Transverse colon (tissue), 4 donors: ENCODE measurements around the gene HAUS5. TPM values are rescaled to one million over a fixed set of nuclear protein-coding genes. Genes with fewer than 3 reads are reported as not detected.

Experiments
- DNase-seq: peaks from one replicate; pipeline ENCODE4 v3.0.0-alpha.2; 2019
- H3K27ac ChIP-seq, 4 donors: fragments of 200-600 bp; sonication (generic); 2 replicates each; pipeline ENCODE4 v1.5.1; 2016 to 2018; ENCODE audit warnings: inconsistent platforms in 4 of 4
- H3K27me3 ChIP-seq: fragments of 200-600 bp; sonication (generic); 2 replicates; pipeline ENCODE4 v1.5.1; 2017; ENCODE audit warnings: inconsistent platforms
- H3K36me3 ChIP-seq, 4 donors: fragments of 200-600 bp; sonication (generic); 2 replicates each; pipeline ENCODE4 v1.5.1; 2017 to 2019; ENCODE audit warnings: inconsistent platforms in 4 of 4
- H3K4me1 ChIP-seq, 4 donors: fragments of 200-600 bp; sonication (generic); 2 replicates each; pipeline ENCODE4 v1.5.1; 2017 to 2020; ENCODE audit warnings: inconsistent platforms in 4 of 4
- H3K4me3 ChIP-seq, 4 donors: fragments of 200-600 bp; sonication (generic); 1 replicate in 1 of 4; 2 replicates in 3 of 4; pipeline versions ENCODE4 v1.5.1 to v1.6.1; 2017 to 2019; ENCODE audit warnings: inconsistent platforms in 4 of 4
- H3K9me3 ChIP-seq, 2 donors: fragments of 200-600 bp; sonication (generic); 2 replicates each; pipeline ENCODE4 v1.5.1; 2017 to 2019; ENCODE audit warnings: inconsistent platforms in 2 of 2
- CTCF ChIP-seq, 5 experiments: fragments of 200-600 bp in 3 of 5; fragments of 450-650 bp in 2 of 5; sonication (generic) in 3 of 5; IDR thresholded peaks; 1 replicate in 2 of 5; 2 replicates in 3 of 5; pipeline ENCODE4 v1.5.1; 2016 to 2017; ENCODE audit warnings: antibody characterized with exemption in 5 of 5, inconsistent platforms in 3 of 5, mild to moderate bottlenecking in 2 of 5, moderate library complexity in 1 of 5
- POLR2AphosphoS5 ChIP-seq, 3 donors: sonication (generic); formaldehyde crosslinking; IDR thresholded peaks; one replicate each; pipeline ENCODE4 v1.6.1; 2016; ENCODE audit warnings: antibody characterized with exemption in 3 of 3
- WGBS, 2 donors: methylation state at CpG; one replicate each; pipeline ENCODE4 v1.1.5; 2018; ENCODE audit warnings: low coverage in 1 of 2; 5-methylcytosine and 5-hydroxymethylcytosine counted together
- in situ Hi-C, 4 donors: fragments of 200-750 bp; cut with MboI; loops; one replicate each; pipeline versions ENCODE4 v1.15.0 to v1.15.1; 2017; ENCODE audit warnings: low sequenced_read_pairs in 3 of 4, low pct_ligation_motif_present in 1 of 4, low pct_unique_long_range_greater_than_20kb in 1 of 4
- intact Hi-C: fragments of 100-400 bp; cut with DNase I; formaldehyde crosslinking; loops from one replicate; pipeline ENCODE4 v1.15.1; 2023; ENCODE audit warnings: low total_unique reads
- total RNA-seq, 4 donors: library from RNA; depleted of rRNA; stranded (reverse); fragments of >200 nt; gene quantifications; one replicate each; pipeline ENCODE4 v1.1.0, GENCODE V29; 2016

HAUS5 gene
- total RNA-seq, 4 donors from 2014 or later: 3.7 to 6.6 (median 5.2) TPM

GRCh38 chr19:35673121-35673804, 60.7 kb downstream of the HAUS5 start:
- in situ Hi-C loops: no loop called here
- TF ChIP-seq CTCF (IDR thresholded peaks at IDR 0.05) (no peak), POLR2AphosphoS5 (IDR thresholded peaks at IDR 0.05) (no peak)
- Histone ChIP-seq H3K9me3 (no peaks in the 10 kb centered on the region), H3K27ac (no peak overlapping the region), H3K4me3 (peak overlapping the region in 1 of 4 donors; percentile 39), H3K4me1 (peaks cover 0 to 9% (median 4%) of the 10 kb centered on the region in 4 donors), H3K36me3 (no peaks in the 10 kb centered on the region), H3K27me3 (peaks cover 39% of the 10 kb centered on the region)
- WGBS, 2 donors: 4% methylated on average over 38 of the region's 39 CpGs; no CpG with 5 or more reads in 1 of the 2 donors
- DNase-seq: peak; percentile 35
- intact Hi-C loops: no loop called here

Other genes starting within 250 kb of the HAUS5 start
- gene GPR42, start 241.7 kb upstream of the HAUS5 start, total RNA-seq: not detected
- gene FFAR2, start 164.5 kb upstream of the HAUS5 start, total RNA-seq: 1 to 10 TPM in 1 of 4 donors, under 1 TPM in 1, not detected in 2; 0.32 to 2.2 TPM
- not detected for gene KRTDAP, start 122.3 kb upstream of the HAUS5 start, total RNA-seq
- 10 to 100 TPM in 2 of 4 donors, 1 to 10 TPM in 2; 2.7 to 18.1 (median 10.0) TPM for gene DMKN, start 99.1 kb upstream of the HAUS5 start, total RNA-seq
- not detected for gene SBSN, start 84.4 kb upstream of the HAUS5 start, total RNA-seq
- gene GAPDHS, start 79.3 kb upstream of the HAUS5 start, total RNA-seq: not detected
- gene TMEM147, start 67.1 kb upstream of the HAUS5 start, total RNA-seq: 10 to 100 TPM; 29.5 to 77.0 (median 54.0) TPM
- gene ATP4A, start 49.1 kb upstream of the HAUS5 start, total RNA-seq: not detected
- not detected for gene PMIS2, start 26.6 kb upstream of the HAUS5 start, total RNA-seq
- 100 to 1,000 TPM in 1 of 4 donors, 10 to 100 TPM in 3; 53.1 to 107 (median 62.5) TPM for gene RBM42, start 16.3 kb downstream of the HAUS5 start, total RNA-seq
- gene ETV2, start 29.0 kb downstream of the HAUS5 start, total RNA-seq: 10 to 100 TPM in 1 of 4 donors, 1 to 10 TPM in 2, not detected in 1; 1.1 to 35.2 (median 3.5) TPM
- 1,000 to 10,000 TPM in 1 of 4 donors, 100 to 1,000 TPM in 3; 368 to 1,320 (median 628) TPM for gene COX6B1, start 35.6 kb downstream of the HAUS5 start, total RNA-seq
- not detected for gene UPK1A, start 53.8 kb downstream of the HAUS5 start, total RNA-seq
- gene ZBTB32, start 91.8 kb downstream of the HAUS5 start, total RNA-seq: not detected
- gene KMT2B, start 105.3 kb downstream of the HAUS5 start, total RNA-seq: 10 to 100 TPM; 31.8 to 63.9 (median 50.7) TPM
- gene IGFLR1, start 129.7 kb downstream of the HAUS5 start, total RNA-seq: 1 to 10 TPM in 3 of 4 donors, under 1 TPM in 1; 0.40 to 7.3 (median 6.0) TPM
- gene U2AF1L4, start 132.7 kb downstream of the HAUS5 start, total RNA-seq: 100 to 1,000 TPM in 1 of 4 donors, 10 to 100 TPM in 3; 34.8 to 122 (median 44.9) TPM
- 10 to 100 TPM in 3 of 4 donors, 1 to 10 TPM in 1; 6.6 to 80.0 (median 56.8) TPM for gene PSENEN, start 132.9 kb downstream of the HAUS5 start, total RNA-seq
- 10 to 100 TPM; 10.5 to 41.1 (median 15.8) TPM for gene LIN37, start 135.8 kb downstream of the HAUS5 start, total RNA-seq
- gene HSPB6, start 144.3 kb downstream of the HAUS5 start, total RNA-seq: 100 to 1,000 TPM in 1 of 4 donors, 10 to 100 TPM in 3; 22.3 to 185 (median 43.9) TPM
- gene PROSER3, start 145.4 kb downstream of the HAUS5 start, total RNA-seq: 10 to 100 TPM in 2 of 4 donors, 1 to 10 TPM in 2; 9.2 to 42.8 (median 24.6) TPM
- gene ARHGAP33, start 162.8 kb downstream of the HAUS5 start, total RNA-seq: 10 to 100 TPM in 2 of 4 donors, 1 to 10 TPM in 2; 6.7 to 70.3 (median 17.2) TPM
- gene PRODH2, start 200.1 kb downstream of the HAUS5 start, total RNA-seq: not detected
- gene NPHS1, start 239.8 kb downstream of the HAUS5 start, total RNA-seq: not detected
- gene KIRREL2, start 244.2 kb downstream of the HAUS5 start, total RNA-seq: not detected